H1 (cell line): ENCODE measurements around the gene APP. TPM values are rescaled to one million over a fixed set of nuclear protein-coding genes. Genes with fewer than 3 reads are reported as not detected.

Experiments used
- CTCF ChIA-PET: fragments of 300-600 bp; sonication (Branson Sonifier 250); formaldehyde crosslinking; loops from one replicate; lab custom pipeline; 2021; ENCODE audit not compliant: partially characterized antibody; lab: Charles Lee
- POLR2A ChIA-PET: fragments of 300-600 bp; sonication (Branson Sonifier 250); formaldehyde crosslinking; loops from one replicate; lab custom pipeline; 2021; ENCODE audit warnings: inconsistent platforms; ENCODE audit not compliant: partially characterized antibody; lab: Charles Lee
- DNase-seq, 2 experiments: peaks; one replicate each; pipeline versions ENCODE4 v3.0.0 to v3.0.0-alpha.2; 2010 to 2022; ENCODE audit warnings: low spot score in 2 of 2, low read depth in 1 of 2, mixed read lengths in 1 of 2
- FAIRE-seq: peaks from 2 replicates; lab custom pipeline; 2011; peaks lifted over from hg19 to GRCh38; lab: Jason Lieb, UNC
- H2AFZ ChIP-seq: 2 replicates; pipeline ENCODE4 v1.8.1; 2012; ENCODE audit warnings: low read length, inconsistent platforms
- H2AK5ac ChIP-seq: 2 replicates; pipeline ENCODE4 v1.6.1; 2013; ENCODE audit warnings: low read depth, low read length
- H2BK120ac ChIP-seq: replicated peaks from 2 replicates; pipeline ENCODE3; 2013; ENCODE audit warnings: low read depth, low read length, inconsistent platforms
- H2BK12ac ChIP-seq: 2 replicates; pipeline ENCODE4 v1.6.1; 2013; ENCODE audit warnings: low read depth, low read length
- H2BK15ac ChIP-seq: 2 replicates; pipeline ENCODE4 v1.6.1; 2013; ENCODE audit warnings: low read length
- H2BK20ac ChIP-seq: 2 replicates; pipeline ENCODE4 v1.6.1; 2013; ENCODE audit warnings: low read length
- H2BK5ac ChIP-seq: 2 replicates; pipeline ENCODE4 v1.6.1; 2013; ENCODE audit warnings: low read depth, low read length
- H3K14ac ChIP-seq: 2 replicates; pipeline ENCODE4 v1.6.1; 2013; ENCODE audit warnings: inconsistent platforms; ENCODE audit not compliant: insufficient read length
- H3K18ac ChIP-seq: 2 replicates; pipeline ENCODE4 v1.6.1; 2013; ENCODE audit warnings: low read length; ENCODE audit errors: extremely low read depth
- H3K23ac ChIP-seq: 2 replicates; pipeline ENCODE4 v1.6.1; 2013; ENCODE audit warnings: inconsistent platforms; ENCODE audit not compliant: insufficient read length
- H3K23me2 ChIP-seq: 2 replicates; pipeline ENCODE4 v1.6.1; 2013; ENCODE audit warnings: low read depth, low read length
- H3K27ac ChIP-seq: 2 replicates; pipeline ENCODE4 v1.6.1; 2011; ENCODE audit warnings: low read depth, low read length, inconsistent platforms
- H3K27me3 ChIP-seq, 4 experiments: replicated peaks in 1 of 4; 1 replicate in 1 of 4; 2 replicates in 3 of 4; pipeline versions ENCODE4 v1.6.1 to v1.8.1; 2011 to 2013; ENCODE audit warnings: low read length in 3 of 4, mild to moderate bottlenecking in 3 of 4, inconsistent platforms in 2 of 4, mixed read lengths in 2 of 4, moderate library complexity in 1 of 4; ENCODE audit not compliant: control insufficient read depth in 3 of 4, insufficient read depth in 3 of 4; ENCODE audit errors: extremely low read depth in 1 of 4
- H3K36me3 ChIP-seq, 4 experiments: 2 replicates each; pipeline versions ENCODE4 v1.6.1 to v1.8.1; 2011 to 2013; ENCODE audit warnings: mild to moderate bottlenecking in 4 of 4, low read length in 3 of 4, moderate library complexity in 2 of 4, control low read depth in 1 of 4, inconsistent platforms in 1 of 4; ENCODE audit not compliant: insufficient read depth in 4 of 4, control insufficient read depth in 2 of 4
- H3K4ac ChIP-seq: replicated peaks from 2 replicates; pipeline ENCODE3; 2013; ENCODE audit warnings: low read length, low read depth, mixed read lengths, inconsistent platforms; ENCODE audit not compliant: insufficient read length
- H3K4me1 ChIP-seq, 4 experiments: replicated peaks in 1 of 4; 1 replicate in 1 of 4; 2 replicates in 3 of 4; pipeline versions ENCODE4 v1.6.1 to v1.8.1; 2011 to 2013; ENCODE audit warnings: low read length in 3 of 4, inconsistent platforms in 2 of 4, mixed read lengths in 1 of 4; ENCODE audit not compliant: insufficient read depth in 4 of 4, control insufficient read depth in 3 of 4
- H3K4me2 ChIP-seq, 2 experiments: 2 replicates each; pipeline versions ENCODE4 v1.6.1 to v1.8.1; 2011 to 2013; ENCODE audit warnings: low read depth in 2 of 2, low read length in 2 of 2, control low read depth in 1 of 2, inconsistent platforms in 1 of 2, mild to moderate bottlenecking in 1 of 2; ENCODE audit not compliant: insufficient read depth in 1 of 2
- H3K4me3 ChIP-seq, 4 experiments: fragments of 200-600, 300-600 bp in 1 of 4; sonication (generic), shearing (Covaris generic), sonication (Bioruptor Twin) in 1 of 4; 2 replicates each; pipeline versions ENCODE4 v1.5.1 to v1.8.1; 2011 to 2016; ENCODE audit warnings: low read length in 4 of 4, low read depth in 3 of 4, control low read depth in 2 of 4, inconsistent platforms in 2 of 4, mild to moderate bottlenecking in 2 of 4, mixed read lengths in 1 of 4, moderate library complexity in 1 of 4; ENCODE audit not compliant: insufficient read depth in 2 of 4; ENCODE audit errors: extremely low read depth in 1 of 4
- H3K56ac ChIP-seq: replicated peaks from 2 replicates; pipeline ENCODE3; 2013; ENCODE audit warnings: low read depth, mild to moderate bottlenecking, mixed read lengths, low read length, inconsistent platforms; ENCODE audit not compliant: insufficient read length
- H3K79me1 ChIP-seq: 2 replicates; pipeline ENCODE4 v1.6.1; 2013; ENCODE audit warnings: low read depth, low read length, control low read depth
- H3K79me2 ChIP-seq, 2 experiments: 2 replicates each; pipeline versions ENCODE4 v1.6.1 to v1.8.1; 2012 to 2013; ENCODE audit warnings: low read length in 2 of 2, mild to moderate bottlenecking in 2 of 2, inconsistent platforms in 1 of 2; ENCODE audit not compliant: insufficient read depth in 2 of 2, control insufficient read depth in 1 of 2
- H3K9ac ChIP-seq, 4 experiments: replicated peaks in 1 of 4; 1 replicate in 1 of 4; 2 replicates in 3 of 4; pipeline versions ENCODE4 v1.6.1 to v1.8.1; 2011 to 2013; ENCODE audit warnings: low read depth in 3 of 4, low read length in 3 of 4, control low read depth in 2 of 4, mild to moderate bottlenecking in 2 of 4, moderate library complexity in 2 of 4, inconsistent platforms in 1 of 4; ENCODE audit errors: extremely low read depth in 1 of 4
- H3K9me3 ChIP-seq, 2 experiments: 2 replicates each; pipeline versions ENCODE4 v1.6.1 to v1.8.1; 2012 to 2013; ENCODE audit warnings: mild to moderate bottlenecking in 2 of 2, moderate library complexity in 2 of 2, control low read depth in 1 of 2, inconsistent platforms in 1 of 2, low read depth in 1 of 2, low read length in 1 of 2, mixed read lengths in 1 of 2; ENCODE audit not compliant: insufficient read depth in 2 of 2
- H4K20me1 ChIP-seq, 2 experiments: replicated peaks in 1 of 2; 2 replicates each; pipeline versions ENCODE3 to v1.8.1; 2011 to 2013; ENCODE audit warnings: inconsistent platforms in 2 of 2, low read length in 2 of 2, mild to moderate bottlenecking in 1 of 2; ENCODE audit not compliant: insufficient read depth in 2 of 2, control insufficient read depth in 1 of 2
- H4K5ac ChIP-seq: 2 replicates; pipeline ENCODE4 v1.6.1; 2013; ENCODE audit warnings: low read length, low read depth, mixed read lengths, inconsistent platforms; ENCODE audit not compliant: insufficient read length
- H4K8ac ChIP-seq: 2 replicates; pipeline ENCODE4 v1.8.0; 2013; ENCODE audit warnings: mild to moderate bottlenecking, moderate library complexity, low read length, inconsistent platforms; ENCODE audit not compliant: insufficient read depth; ENCODE audit errors: extremely low read depth
- H4K91ac ChIP-seq: replicated peaks from 2 replicates; pipeline ENCODE3; 2013; ENCODE audit warnings: low read length, mixed read lengths, inconsistent platforms; ENCODE audit not compliant: insufficient read length
- BRCA1 ChIP-seq: IDR thresholded peaks from 2 replicates; pipeline ENCODE4 v1.6.1; 2012; ENCODE audit warnings: low read depth, low read length, improper control_type of control experiment
- MAX ChIP-seq: IDR thresholded peaks from 2 replicates; pipeline ENCODE4 v1.6.1; 2012; ENCODE audit warnings: inconsistent platforms
- NRF1 ChIP-seq: IDR thresholded peaks from 2 replicates; pipeline ENCODE4 v1.6.1; 2011; ENCODE audit warnings: mild to moderate bottlenecking, low read depth, low read length, improper control_type of control experiment
- PHF8 ChIP-seq: fragments of 200-600 bp; sonication (generic); conservative IDR thresholded peaks from 2 replicates; pipeline ENCODE4 v1.7.1; 2012; ENCODE audit warnings: low read depth, mild to moderate bottlenecking, inconsistent platforms, low read length, moderate library complexity
- POU5F1 ChIP-seq: IDR thresholded peaks from 2 replicates; pipeline ENCODE4 v1.6.1; 2011; ENCODE audit warnings: low read depth, mild to moderate bottlenecking, low read length, moderate library complexity
- WGBS, 2 experiments: shearing (Covaris generic) in 1 of 2; methylation state at CpG; one replicate each; pipeline versions ENCODE4 v1.1.6 to v1.1.7; 2013 to 2015; ENCODE audit warnings: low lambda C conversion rate in 2 of 2, mixed read lengths in 2 of 2, inconsistent platforms in 1 of 2, low coverage in 1 of 2, missing lambda C conversion rate in 1 of 2; ENCODE audit not compliant: insufficient replicate concordance in 2 of 2, insufficient coverage in 1 of 2, insufficient read length in 1 of 2; ENCODE audit errors: extremely low coverage in 1 of 2, missing lambda C conversion rate in 1 of 2; 5-methylcytosine and 5-hydroxymethylcytosine counted together
- polyA plus RNA-seq, 7 experiments: library from polyadenylated mRNA; depleted of rRNA in 3 of 7; stranded (reverse) in 5 of 7; unstranded in 2 of 7; fragments of >200 nt in 5 of 7; fragments of 200-250 nt in 2 of 7; gene quantifications; 1 replicate in 5 of 7; 2 replicates in 1 of 7; 4 replicates in 1 of 7; pipeline versions ENCODE4 v1.2.1 to v1.2.3, GENCODE V29; 2011 to 2013; ENCODE audit warnings: missing spikeins in 2 of 7, mixed read lengths in 2 of 7
- total RNA-seq: library from RNA; stranded (reverse); fragmentation: NEBNext Ultra II Directional; extraction: Animal tissue kit (Norgen Biotek cat#: 25700); gene quantifications from 2 replicates; pipeline ENCODE4 v1.2.1, GENCODE V29; 2021

APP gene
- total and polyA plus RNA-seq, 2 of the 8 experiments (the other 6 are each of a cell fraction or from before 2014, with no cell fraction given) = 375 to 551 TPM

GRCh38 chr21:26117324-26117971, 53.1 kb downstream of the APP start:
- no peak overlapping the region for H2BK5ac ChIP-seq
- TF ChIP-seq POU5F1 (no peak), MAX (no peak), BRCA1 (no peak), PHF8 (no peak), NRF1 (no peak)
- TF ChIP-seq, all 59 proteins: peak for 0
- Histone ChIP-seq H3K27me3 (no peaks in the 10 kb centered on the region), H3K4me2 (no peak overlapping the region; a peak in 1 of 4 replicates), H3K4me3 (no peak overlapping the region), H2BK12ac (no peak overlapping the region), H3K14ac (no peak overlapping the region), H2BK120ac (no peak overlapping the region), H3K9me3 (no peaks in the 10 kb centered on the region), H2AK5ac (no peak overlapping the region), H3K27ac (no peak overlapping the region), H3K4ac (no peak overlapping the region), H3K9ac (no peak overlapping the region), H3K79me1 (no peaks in the 10 kb centered on the region; the same call in none of the 2 replicates), H3K56ac (no peak overlapping the region), H3K79me2 (peaks cover 13 to 98% of the 10 kb centered on the region in 2 experiments; a peak in 3 of 4 replicates), H3K4me1 (peaks cover 4 to 23% (median 20%) of the 10 kb centered on the region in 4 experiments; a peak in 6 of 7 replicates), H3K23ac (no peak overlapping the region), H3K36me3 (no peaks in the 10 kb centered on the region), H4K5ac (no peak overlapping the region), H2BK20ac (no peak overlapping the region), H4K91ac (no peak overlapping the region), H4K20me1 (peaks cover 7 to 17% of the 10 kb centered on the region in 2 experiments), H3K23me2 (no peaks in the 10 kb centered on the region), H4K8ac (no peak overlapping the region), H2BK15ac (no peak overlapping the region), H3K18ac (no peak overlapping the region), H2AFZ (no peak overlapping the region)
- ChIA-PET POLR2A (interaction anchor here (0.7 to 2.5 kb wide), 6 partner anchors 9 to 52 kb away, joined by 3 to 9 read pairs (median 3); no protein-coding TSS in a partner anchor), CTCF (interaction anchor here (0.7 to 1.1 kb wide), 2 partner anchors 11 to 33 kb away, joined by 3 to 4 read pairs; no protein-coding TSS in a partner anchor)
- WGBS, 2 experiments = 92% methylated on average over 5 of the region's 5 CpGs; no CpG with 5 or more reads in 1 of the 2 experiments
- DNase-seq (no peak), FAIRE-seq (no peak)
